Uterus (tissue), 4 donors: ENCODE measurements around the gene CDC34. TPM values are rescaled to one million over a fixed set of nuclear protein-coding genes. Genes with fewer than 3 reads are reported as not detected.

ENCODE experiments used
- DNase-seq, 2 donors: peaks; one replicate each; pipeline ENCODE4 v3.0.0-alpha.2; 2019 to 2020
- H3K27ac ChIP-seq, 2 donors: fragments of 200-600 bp; sonication (generic); 1 replicate in 1 of 2; 2 replicates in 1 of 2; pipeline ENCODE4 v1.5.1; 2016 to 2018
- H3K27me3 ChIP-seq, 2 donors: fragments of 200-600 bp; sonication (generic); one replicate each; pipeline ENCODE4 v1.5.1; 2018 to 2019; ENCODE audit warnings: control low read depth in 1 of 2
- H3K36me3 ChIP-seq, 2 donors: fragments of 200-600 bp; sonication (generic); one replicate each; pipeline ENCODE4 v1.5.1; 2019; ENCODE audit warnings: control low read depth in 1 of 2
- H3K4me1 ChIP-seq, 2 donors: fragments of 200-600 bp; sonication (generic); one replicate each; pipeline ENCODE4 v1.5.1; 2018 to 2019; ENCODE audit warnings: control low read depth in 1 of 2
- H3K4me3 ChIP-seq, 2 donors: fragments of 200-600 bp; sonication (generic); 1 replicate in 1 of 2; 2 replicates in 1 of 2; pipeline ENCODE4 v1.5.1; 2018 to 2019; ENCODE audit warnings: mild to moderate bottlenecking in 1 of 2
- H3K9me3 ChIP-seq, 2 donors: fragments of 200-600 bp; sonication (generic); one replicate each; pipeline ENCODE4 v1.5.1; 2019; ENCODE audit warnings: control low read depth in 1 of 2
- CTCF ChIP-seq, 4 experiments: fragments of 200-600 bp in 2 of 4; fragments of 450-650 bp in 2 of 4; sonication (generic) in 2 of 4; IDR thresholded peaks; one replicate each; pipeline ENCODE4 v1.5.1; 2016 to 2019; ENCODE audit warnings: antibody characterized with exemption in 4 of 4, mild to moderate bottlenecking in 2 of 4, moderate library complexity in 1 of 4
- POLR2A ChIP-seq, 2 donors: fragments of 450-650 bp; IDR thresholded peaks; one replicate each; pipeline ENCODE4 v1.6.1; 2016; ENCODE audit warnings: antibody characterized with exemption in 2 of 2, mild to moderate bottlenecking in 1 of 2, moderate library complexity in 1 of 2
- intact Hi-C: fragments of 100-400 bp; cut with DNase I; formaldehyde crosslinking; loops from one replicate; pipeline ENCODE4 v1.15.1; 2023; ENCODE audit warnings: low total_unique reads
- total RNA-seq, 4 donors: library from RNA; depleted of rRNA in 3 of 4; stranded (reverse); fragments of >200 nt in 3 of 4; gene quantifications; one replicate each; pipeline versions ENCODE4 v1.1.0 to v1.2.4, GENCODE V29; 2014 to 2023
- donor health status: DM: yes; HTN: yes; CAD: no.

Gene CDC34
- total RNA-seq, 4 donors from 2014 or later = 44.4 to 459 (median 101) TPM

DNA sequence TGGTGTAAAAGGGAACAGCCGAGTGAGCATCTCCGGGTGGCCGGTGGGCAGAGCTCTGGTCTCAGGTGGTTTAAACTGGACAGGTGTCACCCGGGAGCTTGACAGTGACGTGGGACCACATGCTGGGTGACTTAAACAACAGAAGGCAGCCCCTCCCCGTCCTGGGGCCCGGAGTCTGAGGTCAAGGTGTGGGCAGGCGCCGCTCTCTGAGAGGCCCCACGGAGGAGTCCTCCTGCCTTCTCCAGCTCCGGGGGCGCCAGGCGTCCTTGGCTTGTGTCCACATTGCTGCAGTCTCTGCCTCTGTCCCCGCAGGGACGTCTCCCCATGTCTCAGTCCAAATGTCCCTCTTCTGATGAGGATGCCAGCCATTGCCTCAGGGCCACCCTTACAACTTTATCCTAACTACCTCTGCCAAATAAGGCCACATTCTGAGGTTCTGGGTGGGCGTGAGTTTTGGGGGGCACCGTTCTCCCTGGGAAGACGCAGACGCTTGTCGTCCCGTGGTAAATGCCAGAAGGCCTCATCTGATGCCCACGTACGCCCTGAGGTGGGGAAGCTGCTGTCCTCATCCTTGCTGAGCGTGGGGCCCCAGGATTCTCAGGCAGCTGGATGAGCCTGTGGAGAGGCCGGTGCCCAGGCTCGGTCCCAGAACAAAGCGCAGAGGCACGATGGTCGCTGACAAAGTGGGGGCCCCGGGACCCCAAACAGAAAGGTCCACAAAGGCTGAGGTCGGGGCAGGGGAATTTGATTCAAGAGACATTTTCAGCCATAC lies 25.2 kb downstream of the CDC34 start:
- no peak for DNase-seq
- peaks cover 0 to 7% of the 10 kb centered on the region in 2 donors for H3K4me1 ChIP-seq
- H3K27ac ChIP-seq = no peak overlapping the region
- intact Hi-C loops = no loop called here
- no peaks in the 10 kb centered on the region for H3K36me3 ChIP-seq
- H3K27me3 ChIP-seq = no peaks in the 10 kb centered on the region
- no peaks in the 10 kb centered on the region for H3K9me3 ChIP-seq
- no peak overlapping the region for H3K4me3 ChIP-seq
- TF ChIP-seq POLR2A (IDR thresholded peaks at IDR 0.05) (no peak), CTCF (IDR thresholded peaks at IDR 0.05) (no peak)

- peaks cover 0 to 7% of the 10 kb centered on the region in 2 donors for H3K4me1 ChIP-seq
- H3K4me3 ChIP-seq = no peak overlapping the region
- intact Hi-C loops = no loop called here
- no peak for TF ChIP-seq CTCF (IDR thresholded peaks at IDR 0.05)
- no peak for TF ChIP-seq POLR2A (IDR thresholded peaks at IDR 0.05)
- H3K9me3 ChIP-seq = no peaks in the 10 kb centered on the region
- H3K27me3 ChIP-seq = no peaks in the 10 kb centered on the region
- H3K36me3 ChIP-seq = no peaks in the 10 kb centered on the region
- DNase-seq = peak; percentile 62 to 63
- H3K27ac ChIP-seq = peak overlapping the region in 1 of 2 donors; percentile 49
Measured at GRCh38 chr19:558770-559439, 27.3 kb downstream of the CDC34 start.

GRCh38 chr19:560121-560520 lies 28.6 kb downstream of the CDC34 start:
- TF ChIP-seq POLR2A (IDR thresholded peaks at IDR 0.05) = no peak
- no peak overlapping the region for H3K27ac ChIP-seq
- peaks cover 0 to 7% of the 10 kb centered on the region in 2 donors for H3K4me1 ChIP-seq
- no peaks in the 10 kb centered on the region for H3K9me3 ChIP-seq
- DNase-seq = no peak
- H3K4me3 ChIP-seq = no peak overlapping the region
- H3K27me3 ChIP-seq = no peaks in the 10 kb centered on the region
- intact Hi-C loops = no loop called here
- no peaks in the 10 kb centered on the region for H3K36me3 ChIP-seq

- H3K4me3 ChIP-seq = peak overlapping the region; percentile 14 to 27
Measured at GRCh38 chr19:566403-566802, 34.8 kb downstream of the CDC34 start.

GRCh38 chr19:566844-567243 lies 35.3 kb downstream of the CDC34 start:
- no peaks in the 10 kb centered on the region for H3K27me3 ChIP-seq
- peak in 1 of 2 donors; percentile 43 for DNase-seq
- no peak for TF ChIP-seq CTCF (IDR thresholded peaks at IDR 0.05)
- no peak for TF ChIP-seq POLR2A (IDR thresholded peaks at IDR 0.05)
- intact Hi-C loops = no loop called here
- peak overlapping the region; percentile 14 to 27 for H3K4me3 ChIP-seq
- H3K9me3 ChIP-seq = no peaks in the 10 kb centered on the region
- peak overlapping the region; percentile 77 to 90 for H3K27ac ChIP-seq
- H3K4me1 ChIP-seq = peaks cover 0 to 4% of the 10 kb centered on the region in 2 donors
- H3K36me3 ChIP-seq = no peaks in the 10 kb centered on the region

More at GRCh38 chr19:566403-566802, 34.8 kb downstream of the CDC34 start:
- Histone ChIP-seq H3K4me1 (peaks cover 0 to 3% of the 10 kb centered on the region in 2 donors), H3K27ac (peak overlapping the region; percentile 77 to 90), H3K36me3 (no peaks in the 10 kb centered on the region), H3K9me3 (no peaks in the 10 kb centered on the region), H3K27me3 (no peaks in the 10 kb centered on the region)
- DNase-seq = peak; percentile 86 to 94
- TF ChIP-seq POLR2A (IDR thresholded peaks at IDR 0.05) (no peak), CTCF (IDR thresholded peaks at IDR 0.05) (no peak)
- intact Hi-C loops = no loop called here
